ENCODE measurements around the gene BRSK2. TPM values are rescaled to one million over a fixed set of nuclear protein-coding genes. Genes with fewer than 3 reads are reported as not detected.
"Not testable (repeated sequence)": the region's sequence is repeated elsewhere in the genome, so short reads cannot be mapped to it uniquely, and the experiment has no call there.

Gene BRSK2
- 1 to 10 TPM in 1 of 2 donors, under 1 TPM in 1; 0.90 to 1.1 TPM for polyA plus RNA-seq

GRCh38 chr11:1389932-1390568 is at the start of gene BRSK2:
TSS of gene BRSK2 (plus strand) at chr11:1389934. CDS start at chr11:1390285, 351 bp downstream.
- Histone ChIP-seq H3K4me1 (ENCODE audit: control insufficient read depth in 2 of 2, insufficient read depth in 2 of 2, low read length in 1 of 2) (peaks cover 6 to 7% of the 10 kb centered on the region in 2 donors), H3K27me3 (ENCODE audit: control insufficient read depth in 1 of 2, insufficient read depth in 2 of 2, low read length in 2 of 2) (peaks cover 0 to 22% of the 10 kb centered on the region in 2 donors), H3K4me3 (ENCODE audit: low read depth in 1 of 2, low read length in 2 of 2) (peak within 1 kb of the TSS; percentile 31 to 45), H3K9me3 (ENCODE audit: control insufficient read depth in 2 of 2, insufficient read depth in 1 of 2, low read depth in 1 of 2, low read length in 1 of 2) (peaks cover 0 to 5% of the 10 kb centered on the region in 2 donors), H3K27ac (ENCODE audit: low read depth in 2 of 2, low read length in 1 of 2) (peak within 1 kb of the TSS in 1 of 2 donors; percentile 28), H3K36me3 (ENCODE audit: control insufficient read depth in 2 of 2, insufficient read depth in 2 of 2, low read length in 1 of 2) (no peaks in the 10 kb centered on the region)
- WGBS, 2 donors, result 3 to 4% methylated on average over 61 to 119 of the region's 119 CpGs

- Histone ChIP-seq H3K27ac (ENCODE audit: low read depth in 2 of 2, low read length in 1 of 2) (no peak overlapping the region), H3K4me1 (ENCODE audit: control insufficient read depth in 2 of 2, insufficient read depth in 2 of 2, low read length in 1 of 2) (peaks cover 7 to 8% of the 10 kb centered on the region in 2 donors), H3K9me3 (ENCODE audit: control insufficient read depth in 2 of 2, insufficient read depth in 1 of 2, low read depth in 1 of 2, low read length in 1 of 2) (no peaks in the 10 kb centered on the region), H3K36me3 (ENCODE audit: control insufficient read depth in 2 of 2, insufficient read depth in 2 of 2, low read length in 1 of 2) (no peaks in the 10 kb centered on the region), H3K4me3 (ENCODE audit: low read depth in 1 of 2, low read length in 2 of 2) (no peak overlapping the region), H3K27me3 (ENCODE audit: control insufficient read depth in 1 of 2, insufficient read depth in 2 of 2, low read length in 2 of 2) (no peaks in the 10 kb centered on the region)
- WGBS, 2 donors, result 73 to 75% methylated on average over 12 of the region's 12 CpGs
Observed at GRCh38 chr11:1340111-1340510, 49.6 kb upstream of the BRSK2 start.

- H3K36me3 ChIP-seq (ENCODE audit: control insufficient read depth in 2 of 2, insufficient read depth in 2 of 2, low read length in 1 of 2); H3K27me3 ChIP-seq (ENCODE audit: control insufficient read depth in 1 of 2, insufficient read depth in 2 of 2, low read length in 2 of 2); H3K27ac ChIP-seq (ENCODE audit: low read depth in 2 of 2, low read length in 1 of 2); H3K4me3 ChIP-seq (ENCODE audit: low read depth in 1 of 2, low read length in 2 of 2); H3K9me3 ChIP-seq (ENCODE audit: control insufficient read depth in 2 of 2, insufficient read depth in 1 of 2, low read depth in 1 of 2, low read length in 1 of 2); H3K4me1 ChIP-seq (ENCODE audit: control insufficient read depth in 2 of 2, insufficient read depth in 2 of 2, low read length in 1 of 2): not testable (repeated sequence)
- WGBS, 2 donors, result 76 to 83% methylated on average over 10 of the region's 10 CpGs
Observed at GRCh38 chr11:1341226-1341625, 48.5 kb upstream of the BRSK2 start.

- Histone ChIP-seq H3K27ac (ENCODE audit: low read depth in 2 of 2, low read length in 1 of 2) (no peak overlapping the region), H3K4me1 (ENCODE audit: control insufficient read depth in 2 of 2, insufficient read depth in 2 of 2, low read length in 1 of 2) (peaks cover 0 to 4% of the 10 kb centered on the region in 2 donors)
- WGBS, 2 donors, result 39 to 42% methylated on average over 17 of the region's 17 CpGs
Observed at GRCh38 chr11:1341928-1342524, 47.7 kb upstream of the BRSK2 start.

GRCh38 chr11:1342946-1343345 is 46.8 kb upstream of the BRSK2 start:
- H3K27me3 ChIP-seq (ENCODE audit: control insufficient read depth in 1 of 2, insufficient read depth in 2 of 2, low read length in 2 of 2), result no peaks in the 10 kb centered on the region
- H3K36me3 ChIP-seq (ENCODE audit: control insufficient read depth in 2 of 2, insufficient read depth in 2 of 2, low read length in 1 of 2), result no peaks in the 10 kb centered on the region
- WGBS, 2 donors, result 79 to 86% methylated on average over 10 of the region's 10 CpGs
- no peaks in the 10 kb centered on the region for H3K9me3 ChIP-seq (ENCODE audit: control insufficient read depth in 2 of 2, insufficient read depth in 1 of 2, low read depth in 1 of 2, low read length in 1 of 2)
- no peak overlapping the region for H3K4me3 ChIP-seq (ENCODE audit: low read depth in 1 of 2, low read length in 2 of 2)
- H3K27ac ChIP-seq (ENCODE audit: low read depth in 2 of 2, low read length in 1 of 2), result no peak overlapping the region
- no peaks in the 10 kb centered on the region for H3K4me1 ChIP-seq (ENCODE audit: control insufficient read depth in 2 of 2, insufficient read depth in 2 of 2, low read length in 1 of 2)

More at GRCh38 chr11:1341928-1342524, 47.7 kb upstream of the BRSK2 start:
- no peaks in the 10 kb centered on the region for H3K9me3 ChIP-seq (ENCODE audit: control insufficient read depth in 2 of 2, insufficient read depth in 1 of 2, low read depth in 1 of 2, low read length in 1 of 2)
- no peak overlapping the region for H3K4me3 ChIP-seq (ENCODE audit: low read depth in 1 of 2, low read length in 2 of 2)
- no peaks in the 10 kb centered on the region for H3K36me3 ChIP-seq (ENCODE audit: control insufficient read depth in 2 of 2, insufficient read depth in 2 of 2, low read length in 1 of 2)
- H3K27me3 ChIP-seq (ENCODE audit: control insufficient read depth in 1 of 2, insufficient read depth in 2 of 2, low read length in 2 of 2), result no peaks in the 10 kb centered on the region

GRCh38 chr11:1343391-1344055 is 46.2 kb upstream of the BRSK2 start:
- H3K27ac ChIP-seq (ENCODE audit: low read depth in 2 of 2, low read length in 1 of 2), result no peak overlapping the region
- no peaks in the 10 kb centered on the region for H3K4me1 ChIP-seq (ENCODE audit: control insufficient read depth in 2 of 2, insufficient read depth in 2 of 2, low read length in 1 of 2)
- no peaks in the 10 kb centered on the region for H3K36me3 ChIP-seq (ENCODE audit: control insufficient read depth in 2 of 2, insufficient read depth in 2 of 2, low read length in 1 of 2)
- H3K9me3 ChIP-seq (ENCODE audit: control insufficient read depth in 2 of 2, insufficient read depth in 1 of 2, low read depth in 1 of 2, low read length in 1 of 2), result no peaks in the 10 kb centered on the region
- no peak overlapping the region for H3K4me3 ChIP-seq (ENCODE audit: low read depth in 1 of 2, low read length in 2 of 2)
- 74 to 79% methylated on average over 25 of the region's 25 CpGs for WGBS, 2 donors
- no peaks in the 10 kb centered on the region for H3K27me3 ChIP-seq (ENCODE audit: control insufficient read depth in 1 of 2, insufficient read depth in 2 of 2, low read length in 2 of 2)

- H3K27me3 ChIP-seq (ENCODE audit: control insufficient read depth in 1 of 2, insufficient read depth in 2 of 2, low read length in 2 of 2), result no peaks in the 10 kb centered on the region
- 82 to 84% methylated on average over 26 of the region's 26 CpGs for WGBS, 2 donors
- H3K36me3 ChIP-seq (ENCODE audit: control insufficient read depth in 2 of 2, insufficient read depth in 2 of 2, low read length in 1 of 2), result no peaks in the 10 kb centered on the region
- H3K9me3 ChIP-seq (ENCODE audit: control insufficient read depth in 2 of 2, insufficient read depth in 1 of 2, low read depth in 1 of 2, low read length in 1 of 2), result no peaks in the 10 kb centered on the region
- H3K4me1 ChIP-seq (ENCODE audit: control insufficient read depth in 2 of 2, insufficient read depth in 2 of 2, low read length in 1 of 2), result no peaks in the 10 kb centered on the region
- no peak overlapping the region for H3K27ac ChIP-seq (ENCODE audit: low read depth in 2 of 2, low read length in 1 of 2)
- no peak overlapping the region for H3K4me3 ChIP-seq (ENCODE audit: low read depth in 1 of 2, low read length in 2 of 2)
Observed at GRCh38 chr11:1344056-1344635, 45.6 kb upstream of the BRSK2 start.

- 74 to 77% methylated on average over 27 to 28 of the region's 28 CpGs for WGBS, 2 donors
- Histone ChIP-seq H3K4me1 (ENCODE audit: control insufficient read depth in 2 of 2, insufficient read depth in 2 of 2, low read length in 1 of 2) (no peaks in the 10 kb centered on the region), H3K27me3 (ENCODE audit: control insufficient read depth in 1 of 2, insufficient read depth in 2 of 2, low read length in 2 of 2) (no peaks in the 10 kb centered on the region), H3K36me3 (ENCODE audit: control insufficient read depth in 2 of 2, insufficient read depth in 2 of 2, low read length in 1 of 2) (no peaks in the 10 kb centered on the region), H3K4me3 (ENCODE audit: low read depth in 1 of 2, low read length in 2 of 2) (no peak overlapping the region), H3K9me3 (ENCODE audit: control insufficient read depth in 2 of 2, insufficient read depth in 1 of 2, low read depth in 1 of 2, low read length in 1 of 2) (no peaks in the 10 kb centered on the region), H3K27ac (ENCODE audit: low read depth in 2 of 2, low read length in 1 of 2) (no peak overlapping the region)
Observed at GRCh38 chr11:1345737-1346513, 43.8 kb upstream of the BRSK2 start.

All from esophagus (tissue), 2 donors.